GM18505 (cell line): ENCODE results near the gene TAF11.
"Not testable (repeated sequence)": the region's sequence is repeated elsewhere in the genome, so short reads cannot be mapped to it uniquely, and the experiment has no call there.

Experiments
- ATAC-seq: cut with Tn5 transposase; IDR thresholded peaks from one replicate; pipeline ENCODE4 v1.9.1; 2021; ENCODE audit not compliant: unreplicated experiment
- POLR2A ChIP-seq: IDR thresholded peaks from 4 replicates; pipeline ENCODE4 v1.6.1; 2011; ENCODE audit warnings: borderline replicate concordance; ENCODE audit not compliant: insufficient read depth, insufficient read length; ENCODE audit errors: extremely low read depth

TAF11 gene, protein sequence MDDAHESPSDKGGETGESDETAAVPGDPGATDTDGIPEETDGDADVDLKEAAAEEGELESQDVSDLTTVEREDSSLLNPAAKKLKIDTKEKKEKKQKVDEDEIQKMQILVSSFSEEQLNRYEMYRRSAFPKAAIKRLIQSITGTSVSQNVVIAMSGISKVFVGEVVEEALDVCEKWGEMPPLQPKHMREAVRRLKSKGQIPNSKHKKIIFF

DNA sequence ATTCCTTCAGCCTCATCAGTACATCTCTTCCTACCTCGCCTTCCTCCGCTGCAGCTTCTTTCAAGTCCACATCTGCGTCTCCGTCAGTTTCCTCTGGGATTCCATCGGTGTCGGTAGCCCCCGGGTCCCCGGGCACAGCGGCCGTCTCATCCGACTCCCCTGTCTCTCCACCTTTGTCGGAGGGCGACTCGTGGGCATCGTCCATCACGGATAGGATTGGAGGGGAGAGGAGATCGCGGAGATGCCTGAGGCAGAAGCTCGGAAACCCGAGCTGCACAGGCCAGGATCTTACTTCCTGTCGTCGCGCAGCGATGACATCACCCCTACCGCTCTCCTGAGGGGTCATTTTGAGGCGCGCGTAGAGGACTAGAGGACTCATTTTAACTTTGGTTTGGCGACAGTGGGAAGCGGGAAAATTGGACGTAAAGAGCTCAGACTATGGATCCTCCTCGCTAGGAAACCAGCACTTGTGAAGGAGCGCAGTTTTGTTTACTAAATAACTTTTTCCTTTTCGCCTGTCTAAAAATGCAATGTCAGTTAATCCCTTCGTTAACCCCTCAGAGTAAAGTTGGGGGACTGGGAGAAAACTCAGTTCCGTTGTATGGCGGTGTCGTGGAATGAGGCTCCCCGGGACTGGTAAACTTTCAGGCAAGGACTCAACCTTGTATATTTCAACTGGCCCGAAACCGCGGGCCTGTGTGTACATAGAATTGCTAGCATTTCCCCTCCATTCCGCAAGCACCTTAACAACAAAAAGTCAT lies at the start of gene TAF11:
TSS of gene TAF11 (minus strand) at position 290 of the 761 bp plus-strand sequence. CDS start at position 205, 85 bp downstream.
- ATAC-seq: peak; percentile 63
- peak; percentile 94 for TF ChIP-seq POLR2A

DNA sequence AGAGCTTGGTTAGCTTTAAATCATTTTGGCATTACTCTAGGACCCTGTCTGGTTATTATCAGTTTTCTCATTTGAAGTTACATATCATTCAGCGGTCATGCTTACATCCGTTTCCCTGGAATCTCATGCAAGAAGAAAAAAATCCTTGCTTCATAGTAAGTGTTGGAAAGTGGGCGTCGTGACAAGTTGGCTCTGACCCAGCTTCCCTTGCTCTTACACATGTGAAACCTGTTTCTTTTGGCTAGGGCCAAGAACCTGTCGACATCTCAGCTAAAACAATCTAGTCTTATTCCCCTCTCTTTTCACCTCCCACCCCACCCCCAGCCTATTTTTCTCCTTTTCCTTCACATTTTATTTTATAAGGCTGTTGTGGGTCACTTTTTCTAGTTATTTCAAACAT lies 46.7 kb upstream of the TAF11 start:
- no peak for ATAC-seq

DNA sequence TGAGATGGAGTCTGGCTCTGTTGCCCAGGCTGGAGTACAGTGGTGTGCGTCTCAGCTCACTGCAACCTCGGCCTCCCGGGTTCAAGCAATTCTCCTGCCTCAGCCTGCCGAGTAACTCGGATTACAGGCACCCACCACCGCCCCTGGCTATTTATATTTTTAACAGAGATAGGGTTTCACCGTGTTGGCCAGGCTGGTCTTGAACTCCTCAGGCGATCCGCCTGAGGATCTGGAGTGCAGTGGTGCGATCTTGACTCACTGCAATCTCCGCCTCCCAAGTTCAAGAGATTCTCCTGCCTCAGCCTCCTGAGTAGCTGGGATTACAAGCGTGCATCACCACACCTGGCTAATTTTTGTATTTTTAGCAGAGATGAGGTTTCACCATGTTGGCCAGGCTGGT lies 44.4 kb upstream of the TAF11 start:
- ATAC-seq: not testable (repeated sequence)

More for the DNA sequence above, 46.7 kb upstream of the TAF11 start:
- TF ChIP-seq POLR2A: no peak

DNA sequence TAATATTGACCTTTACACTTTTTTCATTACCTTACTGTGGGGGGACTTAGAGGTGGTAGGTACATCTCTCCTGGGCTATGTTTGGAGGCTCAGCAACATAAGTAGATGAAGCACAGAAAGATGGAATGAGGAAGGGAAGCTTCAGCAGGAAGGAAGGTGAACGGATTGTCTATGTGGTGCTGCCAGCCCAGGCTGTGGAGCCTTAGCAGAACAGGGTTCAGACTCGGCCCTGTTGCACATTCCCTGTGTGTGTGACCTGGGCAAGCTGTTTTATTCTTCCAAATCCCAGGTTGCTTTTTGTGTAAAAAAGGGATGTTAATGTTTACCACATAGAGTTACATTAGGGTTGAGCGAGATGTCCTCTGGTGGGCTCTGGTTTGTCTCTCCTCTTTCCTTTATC lies 42.4 kb upstream of the TAF11 start:
- no peak for TF ChIP-seq POLR2A

DNA sequence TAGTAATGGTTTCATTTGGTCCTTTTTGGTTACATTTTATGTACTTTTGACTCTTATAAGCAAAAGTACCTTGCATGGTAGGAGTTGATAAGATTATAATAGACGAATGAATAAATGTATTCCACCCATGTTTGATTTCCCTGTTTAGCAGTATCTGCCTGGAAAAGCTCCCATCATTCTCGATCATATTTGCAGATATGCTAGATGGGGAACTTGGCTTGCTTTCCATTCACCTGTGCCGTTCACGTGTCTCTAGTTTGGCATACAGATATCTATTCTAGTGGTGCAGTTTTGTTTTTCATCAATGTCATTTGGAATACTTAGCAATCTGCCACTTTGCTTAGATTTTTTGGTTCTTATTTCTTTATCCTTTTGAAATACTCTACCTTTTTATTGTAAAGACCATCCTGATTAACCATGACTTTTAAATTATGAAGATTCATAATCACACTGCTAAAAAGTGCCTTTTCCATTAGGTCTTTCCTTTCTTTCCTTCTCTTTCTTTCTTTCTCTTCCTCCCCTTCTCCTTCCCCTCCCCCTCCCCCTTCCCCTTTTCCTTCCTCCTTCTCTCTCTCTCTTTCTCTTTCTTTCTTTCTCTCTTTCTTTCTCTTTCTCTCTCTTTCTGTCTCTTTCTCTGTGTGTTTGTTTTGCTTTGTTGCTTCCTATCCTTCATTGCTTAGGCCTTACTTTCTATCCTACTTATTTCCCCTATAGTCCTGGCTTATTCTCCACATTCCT lies 41.6 kb upstream of the TAF11 start:
- no peak for TF ChIP-seq POLR2A
- no peak for ATAC-seq

More for the DNA sequence above, 42.4 kb upstream of the TAF11 start:
- ATAC-seq: no peak

DNA sequence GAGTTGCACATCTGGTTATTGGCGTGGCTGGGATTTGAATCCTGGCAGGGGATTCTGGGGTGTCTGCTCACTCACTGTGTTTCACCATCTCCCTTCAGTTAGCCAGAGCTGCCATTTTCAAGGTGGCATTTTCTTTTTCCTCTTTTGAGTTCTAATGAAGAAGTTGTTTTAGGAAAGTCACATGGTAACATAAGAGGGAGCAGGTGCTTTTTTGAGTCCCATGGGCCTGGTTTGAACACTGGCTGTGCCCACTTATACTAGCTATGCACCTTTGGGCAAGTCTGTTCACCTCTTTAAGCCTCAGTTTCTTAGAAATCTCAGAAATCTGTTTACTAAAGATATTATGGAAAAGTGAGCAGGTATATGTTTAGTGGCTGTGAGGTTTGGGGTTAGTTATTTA lies 40.9 kb upstream of the TAF11 start:
- no peak for TF ChIP-seq POLR2A
- no peak for ATAC-seq

DNA sequence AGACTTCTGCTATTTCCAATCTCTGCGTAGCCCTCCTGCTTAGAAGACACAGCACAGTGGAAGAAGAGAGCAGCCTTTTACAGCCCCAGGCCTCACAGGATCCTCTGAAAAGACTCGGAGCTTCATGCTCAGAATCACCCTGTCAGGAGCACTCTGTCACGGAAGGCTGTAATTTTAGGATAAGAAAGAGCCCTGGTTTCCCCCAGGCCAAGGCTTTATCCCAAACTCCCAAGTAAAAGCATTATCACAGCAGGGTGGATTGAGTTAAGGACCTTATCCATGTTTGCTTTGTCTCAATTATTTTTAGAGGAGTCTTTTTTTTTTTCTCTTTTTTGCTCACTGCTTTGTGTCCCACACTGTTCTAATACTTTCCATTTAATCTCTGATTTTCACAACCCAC lies 40.4 kb upstream of the TAF11 start:
- TF ChIP-seq POLR2A: no peak
- no peak for ATAC-seq

DNA sequence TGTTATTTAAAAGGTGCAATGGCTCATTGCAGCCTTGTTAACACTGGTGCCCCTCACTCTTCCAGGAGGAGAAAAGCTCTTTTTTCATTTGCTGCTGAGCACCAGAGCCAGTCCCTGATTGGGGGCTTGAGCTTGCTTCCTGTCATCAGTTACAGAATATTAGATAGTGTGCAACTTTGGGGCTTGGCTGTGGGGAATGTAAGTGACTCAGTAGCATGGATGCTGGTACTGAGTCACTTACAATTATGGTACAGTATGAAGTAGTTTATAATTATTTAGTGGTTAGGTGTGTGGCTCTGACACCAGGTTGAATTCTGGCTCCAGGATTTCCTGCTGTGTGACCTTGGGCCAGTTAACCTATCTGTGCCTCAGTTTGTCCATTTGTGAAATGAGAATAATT lies 38.8 kb upstream of the TAF11 start:
- TF ChIP-seq POLR2A: no peak
- ATAC-seq: no peak

DNA sequence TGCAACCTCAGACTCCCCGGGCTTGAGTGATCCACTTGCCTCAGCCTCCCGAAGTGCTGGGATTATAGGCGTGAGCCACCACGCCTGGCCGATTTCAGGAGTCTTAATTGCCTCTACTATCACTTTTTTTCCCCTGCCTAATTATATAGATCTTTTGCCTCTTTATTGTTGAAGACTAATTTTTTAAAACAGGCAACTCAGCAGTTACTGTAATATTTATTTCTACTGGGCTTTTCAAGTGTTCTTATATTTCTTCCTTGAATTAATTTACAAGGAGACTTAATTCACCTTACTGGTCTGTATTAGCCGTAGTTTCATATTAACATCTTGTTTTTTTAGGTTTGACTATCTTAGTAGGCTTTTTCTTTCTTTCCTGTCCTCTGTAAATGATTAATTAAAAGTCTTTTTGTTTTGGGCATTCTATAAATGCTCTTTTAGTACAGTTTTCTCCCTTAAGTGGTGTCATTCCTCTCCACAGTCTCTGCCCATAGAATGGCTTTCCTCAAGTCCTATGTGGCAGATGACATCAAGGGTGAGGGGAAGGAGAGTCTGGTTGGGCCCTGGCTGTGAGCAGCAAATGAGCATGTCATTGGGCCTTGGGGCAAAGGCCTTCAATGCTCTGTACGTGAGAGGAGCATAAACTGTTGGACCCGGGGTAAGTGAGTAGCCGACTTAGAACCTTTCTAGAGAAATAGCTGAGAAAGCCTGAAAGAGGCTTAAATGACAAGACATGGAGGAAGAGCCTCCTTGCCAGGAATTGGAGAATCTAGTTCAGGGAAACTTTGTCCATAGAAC lies 37.2 kb upstream of the TAF11 start:
- ATAC-seq: no peak
- no peak for TF ChIP-seq POLR2A

DNA sequence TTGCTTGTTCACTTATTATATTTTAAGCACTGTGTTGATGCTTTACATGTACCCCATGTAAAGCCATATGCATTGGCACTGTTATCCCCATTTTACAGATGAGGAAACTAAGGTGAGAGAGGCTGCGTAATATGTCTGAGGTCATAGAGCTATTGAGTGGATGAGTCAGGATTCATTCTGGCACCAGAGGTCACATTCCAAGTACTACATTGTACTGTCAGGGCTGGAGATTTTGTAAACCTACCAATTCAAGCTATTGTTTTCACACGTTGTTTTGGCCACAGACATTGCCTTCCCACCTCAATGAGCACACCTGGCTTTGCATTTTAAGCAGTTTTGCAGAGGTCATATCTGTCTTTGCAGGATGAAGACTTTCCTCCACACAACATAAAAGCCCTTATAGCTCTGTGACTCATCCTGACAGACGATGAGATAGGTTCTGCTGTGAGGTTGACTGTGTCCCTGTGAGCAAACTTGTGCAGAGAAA lies 34.4 kb upstream of the TAF11 start:
- no peak for ATAC-seq
- no peak for TF ChIP-seq POLR2A

DNA sequence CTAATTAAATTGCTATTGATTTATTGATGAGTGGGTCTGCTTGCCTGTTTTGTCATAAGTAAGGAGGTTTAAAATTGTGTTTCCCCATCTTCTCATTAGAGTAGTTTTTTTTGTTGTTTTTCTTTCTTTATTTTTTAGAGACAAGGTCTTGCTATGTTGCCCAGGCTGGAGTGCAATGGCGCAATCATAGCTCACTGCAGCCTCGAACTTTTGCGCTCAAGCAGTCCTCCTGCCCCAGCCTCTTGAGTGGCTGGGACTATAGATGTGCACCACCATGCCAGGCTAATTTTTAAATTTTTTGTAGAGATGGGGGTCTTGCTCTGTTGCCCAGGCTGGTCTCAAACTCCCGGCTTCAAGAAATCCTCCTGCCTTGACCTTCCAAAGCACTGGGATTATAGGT lies 32.3 kb upstream of the TAF11 start:
- no peak for TF ChIP-seq POLR2A
- no peak for ATAC-seq

DNA sequence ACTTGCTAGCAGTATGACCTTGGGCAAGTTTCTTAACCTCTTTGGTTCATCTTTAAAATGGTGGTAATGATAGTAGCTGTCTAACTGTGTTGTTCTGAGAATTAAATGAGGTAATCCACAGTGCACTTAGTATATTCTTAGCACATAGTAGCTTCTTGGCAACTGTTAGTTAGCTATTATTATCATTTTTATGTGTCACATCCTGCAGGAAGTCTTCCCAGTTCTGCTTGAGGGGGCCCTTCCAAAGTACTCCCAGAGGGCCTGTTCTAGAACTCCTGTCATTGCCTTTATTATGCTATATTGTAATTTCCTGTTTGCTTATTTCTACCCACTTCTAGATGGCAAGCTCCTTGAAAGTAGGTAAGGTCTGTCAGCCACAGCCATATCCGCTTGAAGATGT lies 31.8 kb upstream of the TAF11 start:
- TF ChIP-seq POLR2A: no peak
- ATAC-seq: no peak
